Vagina (tissue), 2 donors: ENCODE data around the gene REG1A. TPM values are rescaled to one million over a fixed set of nuclear protein-coding genes. Genes with fewer than 3 reads are reported as not detected.

Source experiments
- DNase-seq, 2 donors: peaks; one replicate each; pipeline ENCODE4 v3.0.0-alpha.2; 2017; ENCODE audit errors: extremely low spot score in 2 of 2
- H3K27ac ChIP-seq: fragments of 200-600 bp; sonication (generic); one replicate; pipeline ENCODE4 v1.5.1; 2019
- H3K27me3 ChIP-seq: fragments of 200-600 bp; sonication (generic); one replicate; pipeline ENCODE4 v1.5.1; 2019
- H3K36me3 ChIP-seq, 2 donors: fragments of 200-600 bp; sonication (generic); one replicate each; pipeline ENCODE4 v1.5.1; 2017 to 2019
- H3K4me1 ChIP-seq: fragments of 200-600 bp; sonication (generic); one replicate; pipeline ENCODE4 v1.5.1; 2019
- H3K4me3 ChIP-seq, 2 donors: fragments of 200-600 bp; sonication (generic); 1 replicate in 1 of 2; 2 replicates in 1 of 2; pipeline ENCODE4 v1.5.1; 2016 to 2019
- H3K9me3 ChIP-seq: fragments of 200-600 bp; sonication (generic); one replicate; pipeline ENCODE4 v1.5.1; 2019
- POLR2A ChIP-seq, 2 donors: fragments of 450-650 bp; IDR thresholded peaks; one replicate each; pipeline ENCODE4 v1.6.1; 2017; ENCODE audit warnings: antibody characterized with exemption in 2 of 2, mild to moderate bottlenecking in 2 of 2, moderate library complexity in 2 of 2
- POLR2AphosphoS5 ChIP-seq, 2 donors: sonication (generic); formaldehyde crosslinking; IDR thresholded peaks; one replicate each; pipeline ENCODE4 v1.9.0; 2017; ENCODE audit warnings: antibody characterized with exemption in 2 of 2, mild to moderate bottlenecking in 2 of 2, low read depth in 1 of 2; ENCODE audit not compliant: insufficient read depth in 1 of 2
- intact Hi-C: fragments of 100-400 bp; cut with DNase I; formaldehyde crosslinking; loops from one replicate; pipeline ENCODE4 v1.15.1; 2023
- total RNA-seq: library from RNA; depleted of rRNA; stranded (reverse); fragments of >200 nt; gene quantifications from one replicate; pipeline ENCODE4 v1.2.3, GENCODE V29; 2016
- TF ChIP-seq, protein P1 (sequence below), 3 experiments: fragments of 450-650 bp in 2 of 3; fragments of 200-600 bp in 1 of 3; sonication (generic) in 1 of 3; IDR thresholded peaks; one replicate each; pipeline ENCODE4 v1.5.1; 2017 to 2019; ENCODE audit warnings: antibody characterized with exemption in 3 of 3, mild to moderate bottlenecking in 2 of 3, moderate library complexity in 2 of 3

The REG1A gene
- total RNA-seq, 1 donor from 2014 or later = not detected

DNA sequence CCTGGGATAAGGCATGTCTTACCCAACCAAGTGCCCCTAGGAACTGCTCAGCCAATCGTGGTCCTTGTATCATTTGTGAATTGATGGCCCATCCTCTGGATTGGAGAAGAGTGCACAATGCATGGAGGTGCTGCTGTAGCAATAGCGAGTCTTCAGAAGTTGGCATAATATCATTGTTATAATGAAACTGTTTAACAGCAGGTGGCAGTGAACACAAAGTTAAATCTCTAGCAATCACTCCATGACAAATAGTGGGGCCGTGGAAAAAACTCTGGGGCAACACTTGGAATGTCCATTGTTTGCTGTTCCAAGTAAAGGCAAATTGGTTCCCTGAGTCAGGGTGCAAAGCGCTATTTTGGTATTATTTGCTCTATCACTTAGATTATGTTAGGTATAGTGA is 11.4 kb downstream of the REG1A start:
- Histone ChIP-seq H3K9me3 (no peaks in the 10 kb centered on the region), H3K36me3 (no peaks in the 10 kb centered on the region), H3K27ac (no peak overlapping the region), H3K4me1 (no peaks in the 10 kb centered on the region), H3K27me3 (no peaks in the 10 kb centered on the region), H3K4me3 (no peak overlapping the region)
- intact Hi-C loops = no loop called here
- no peak for DNase-seq
- TF ChIP-seq POLR2AphosphoS5 (IDR thresholded peaks at IDR 0.05; ENCODE audit: insufficient read depth in 1 of 2, low read depth in 1 of 2) (no peak), POLR2A (IDR thresholded peaks at IDR 0.05) (no peak)
- TF ChIP-seq, protein P1, sequence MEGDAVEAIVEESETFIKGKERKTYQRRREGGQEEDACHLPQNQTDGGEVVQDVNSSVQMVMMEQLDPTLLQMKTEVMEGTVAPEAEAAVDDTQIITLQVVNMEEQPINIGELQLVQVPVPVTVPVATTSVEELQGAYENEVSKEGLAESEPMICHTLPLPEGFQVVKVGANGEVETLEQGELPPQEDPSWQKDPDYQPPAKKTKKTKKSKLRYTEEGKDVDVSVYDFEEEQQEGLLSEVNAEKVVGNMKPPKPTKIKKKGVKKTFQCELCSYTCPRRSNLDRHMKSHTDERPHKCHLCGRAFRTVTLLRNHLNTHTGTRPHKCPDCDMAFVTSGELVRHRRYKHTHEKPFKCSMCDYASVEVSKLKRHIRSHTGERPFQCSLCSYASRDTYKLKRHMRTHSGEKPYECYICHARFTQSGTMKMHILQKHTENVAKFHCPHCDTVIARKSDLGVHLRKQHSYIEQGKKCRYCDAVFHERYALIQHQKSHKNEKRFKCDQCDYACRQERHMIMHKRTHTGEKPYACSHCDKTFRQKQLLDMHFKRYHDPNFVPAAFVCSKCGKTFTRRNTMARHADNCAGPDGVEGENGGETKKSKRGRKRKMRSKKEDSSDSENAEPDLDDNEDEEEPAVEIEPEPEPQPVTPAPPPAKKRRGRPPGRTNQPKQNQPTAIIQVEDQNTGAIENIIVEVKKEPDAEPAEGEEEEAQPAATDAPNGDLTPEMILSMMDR (IDR thresholded peaks at IDR 0.05) = no peak

DNA sequence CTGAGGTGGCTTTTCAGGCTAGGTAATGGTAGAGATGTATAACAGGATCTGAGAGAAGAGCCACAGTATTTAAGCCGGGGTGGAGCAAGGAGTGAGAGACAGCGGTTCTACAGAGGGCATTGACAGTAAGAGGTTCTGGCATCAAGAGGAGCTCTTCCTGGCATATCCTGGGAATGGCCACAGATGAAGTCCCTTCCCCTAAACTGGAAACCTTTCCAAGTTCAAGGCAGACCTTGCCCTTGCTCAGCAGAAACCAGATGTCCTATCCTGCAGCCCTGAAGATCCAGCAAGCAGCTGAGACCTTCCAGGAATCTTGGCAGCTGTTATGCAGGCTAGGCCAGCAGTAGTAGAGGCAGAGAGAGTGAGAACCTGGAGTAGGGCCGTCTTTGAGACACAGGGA is 18.1 kb downstream of the REG1A start:
- DNase-seq = no peak
- Histone ChIP-seq H3K4me3 (no peak overlapping the region), H3K27me3 (no peaks in the 10 kb centered on the region), H3K36me3 (no peaks in the 10 kb centered on the region), H3K9me3 (no peaks in the 10 kb centered on the region), H3K27ac (no peak overlapping the region), H3K4me1 (no peaks in the 10 kb centered on the region)
- TF ChIP-seq POLR2AphosphoS5 (IDR thresholded peaks at IDR 0.05; ENCODE audit: insufficient read depth in 1 of 2, low read depth in 1 of 2) = no peak
- TF ChIP-seq POLR2A (IDR thresholded peaks at IDR 0.05) = no peak
- TF ChIP-seq, protein P1 (IDR thresholded peaks at IDR 0.05) = no peak
- intact Hi-C loops = no loop called here

DNA sequence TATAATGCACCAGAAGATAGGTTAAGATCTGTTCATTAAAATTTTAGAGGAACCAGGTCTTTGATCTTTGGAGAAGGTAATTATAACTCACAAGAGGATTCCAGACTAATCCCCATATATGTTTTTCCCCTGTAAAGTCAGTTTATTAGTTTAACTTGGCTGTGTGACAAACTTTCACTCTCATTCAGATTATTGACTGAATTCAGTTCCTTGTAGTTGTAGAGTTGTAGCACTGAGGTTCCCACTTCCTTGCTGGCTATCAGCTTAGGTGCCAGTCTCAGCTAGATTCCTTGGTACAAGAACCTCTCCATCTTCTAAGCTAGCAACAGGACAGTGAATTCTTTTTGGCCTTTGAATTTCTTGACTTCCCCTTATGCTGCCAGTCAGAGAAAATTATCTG is 19.1 kb downstream of the REG1A start:
- DNase-seq = no peak
- TF ChIP-seq POLR2A (IDR thresholded peaks at IDR 0.05) = no peak
- TF ChIP-seq, protein P1 (IDR thresholded peaks at IDR 0.05) = no peak
- TF ChIP-seq POLR2AphosphoS5 (IDR thresholded peaks at IDR 0.05; ENCODE audit: insufficient read depth in 1 of 2, low read depth in 1 of 2) = no peak
- no peak overlapping the region for H3K27ac ChIP-seq
- intact Hi-C loops = no loop called here
- H3K36me3 ChIP-seq = no peaks in the 10 kb centered on the region
- H3K4me3 ChIP-seq = no peak overlapping the region
- no peaks in the 10 kb centered on the region for H3K27me3 ChIP-seq
- no peaks in the 10 kb centered on the region for H3K4me1 ChIP-seq
- no peaks in the 10 kb centered on the region for H3K9me3 ChIP-seq

DNA sequence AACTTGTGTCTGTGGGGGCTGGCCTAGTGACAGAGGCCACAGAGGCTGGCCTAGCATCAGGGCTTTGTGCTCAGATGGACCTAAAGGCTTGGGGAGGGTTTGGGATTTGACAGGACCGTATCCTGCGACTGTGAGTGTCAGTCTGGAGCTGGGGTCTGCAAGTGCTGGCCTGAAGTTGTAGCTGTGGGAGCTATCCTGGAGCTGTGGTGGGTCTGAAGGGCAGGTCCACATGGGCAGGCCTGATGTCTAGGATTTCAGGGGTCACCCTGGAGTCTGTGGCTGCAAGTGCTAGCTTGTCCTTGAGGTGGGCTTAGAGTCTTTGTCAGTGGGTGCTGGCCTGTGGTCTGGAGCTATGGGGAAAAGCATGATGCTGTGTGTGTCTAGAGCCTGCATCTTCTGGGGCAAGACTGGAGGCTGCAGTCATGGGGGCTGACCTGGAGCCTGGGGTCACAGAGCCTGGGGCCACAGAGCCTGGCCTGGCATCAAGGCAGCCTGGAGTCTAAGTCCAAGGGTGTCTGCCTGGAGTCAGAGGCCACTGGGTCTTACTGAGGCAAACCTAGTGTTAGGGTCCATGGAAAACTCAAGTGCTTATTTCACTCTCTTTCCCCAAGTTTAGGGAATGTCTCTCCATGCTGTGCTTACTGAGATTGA is 35.7 kb downstream of the REG1A start:
- DNase-seq = no peak
- Histone ChIP-seq H3K27me3 (no peaks in the 10 kb centered on the region), H3K9me3 (no peaks in the 10 kb centered on the region), H3K4me3 (no peak overlapping the region), H3K36me3 (no peaks in the 10 kb centered on the region), H3K4me1 (no peaks in the 10 kb centered on the region), H3K27ac (no peak overlapping the region)
- TF ChIP-seq, protein P1 (IDR thresholded peaks at IDR 0.05) = no peak
- TF ChIP-seq POLR2A (IDR thresholded peaks at IDR 0.05) = no peak
- no peak for TF ChIP-seq POLR2AphosphoS5 (IDR thresholded peaks at IDR 0.05; ENCODE audit: insufficient read depth in 1 of 2, low read depth in 1 of 2)
- intact Hi-C loops = no loop called here

DNA sequence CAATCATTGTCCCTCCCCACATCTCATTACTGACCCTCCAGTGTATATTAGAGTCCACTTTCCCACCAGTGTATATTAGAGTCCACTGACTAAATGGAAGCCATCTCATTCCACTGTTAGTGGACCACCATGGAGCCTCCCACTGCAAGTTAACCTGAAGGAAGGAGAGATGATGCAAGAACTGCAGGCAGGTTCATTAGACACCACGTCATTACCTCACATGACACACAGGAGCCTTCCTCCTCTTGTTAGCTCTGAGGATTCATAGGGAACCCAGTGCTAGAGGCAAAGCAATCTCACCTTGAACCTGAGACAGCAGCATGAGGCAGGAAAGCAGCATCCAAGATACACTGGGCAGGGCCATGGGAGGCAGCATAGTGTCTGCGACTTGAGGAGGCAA is 38.7 kb downstream of the REG1A start:
- Histone ChIP-seq H3K9me3 (no peaks in the 10 kb centered on the region), H3K4me1 (no peaks in the 10 kb centered on the region), H3K27ac (no peak overlapping the region), H3K36me3 (no peaks in the 10 kb centered on the region), H3K27me3 (no peaks in the 10 kb centered on the region), H3K4me3 (no peak overlapping the region)
- no peak for DNase-seq
- intact Hi-C loops = no loop called here
- TF ChIP-seq POLR2AphosphoS5 (IDR thresholded peaks at IDR 0.05; ENCODE audit: insufficient read depth in 1 of 2, low read depth in 1 of 2) = no peak
- no peak for TF ChIP-seq POLR2A (IDR thresholded peaks at IDR 0.05)
- TF ChIP-seq, protein P1 (IDR thresholded peaks at IDR 0.05) = no peak
